ENCODE measurements around the gene HIPK1.
A peak's percentile ranks its signal among the peaks of the same experiment; 100 is the strongest.
"Not testable (repeated sequence)": the region's sequence is repeated elsewhere in the genome, so short reads cannot be mapped to it uniquely, and the experiment has no call there.

Gene HIPK1

DNA sequence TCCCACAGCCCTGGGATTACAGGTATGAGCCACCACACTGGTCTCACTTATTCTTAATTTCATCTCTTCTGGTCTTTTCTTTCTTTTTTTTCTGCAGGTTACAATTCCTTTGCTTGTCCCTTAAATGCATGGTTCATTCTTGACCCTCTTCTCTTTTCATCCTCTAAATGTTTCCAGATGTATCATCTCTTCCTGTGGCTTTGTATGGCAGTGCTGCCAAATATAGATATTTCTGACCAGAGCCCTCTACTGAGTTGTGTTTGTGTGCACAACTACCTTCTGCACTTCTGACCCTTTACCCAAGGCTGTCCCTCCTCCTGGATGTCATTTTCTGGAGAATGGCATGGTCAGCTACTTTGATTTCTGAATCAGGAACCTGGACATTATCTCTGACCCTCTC lies 82.7 kb downstream of the HIPK1 start:
- no peak for DNase-seq (ENCODE audit: low read depth)

DNA sequence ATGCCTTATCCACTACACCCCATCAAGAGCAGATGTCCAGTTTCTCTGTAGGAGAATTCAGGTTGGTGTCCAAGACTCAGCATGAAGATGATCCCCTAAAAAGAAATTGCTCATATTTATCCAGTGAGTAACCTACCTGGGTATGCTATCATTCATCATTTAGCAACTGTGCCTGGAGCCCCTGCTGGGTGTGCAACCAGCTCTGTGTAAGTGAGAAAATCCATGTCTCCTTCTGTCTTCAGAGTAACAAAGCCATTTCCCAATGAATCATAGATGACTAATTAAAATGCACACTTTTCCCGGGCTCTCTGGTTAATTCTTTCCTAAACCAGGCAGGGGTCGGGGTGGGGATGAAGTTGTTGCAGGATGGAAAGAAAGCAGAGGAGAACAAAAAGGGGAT lies 86.0 kb downstream of the HIPK1 start:
- DNase-seq (ENCODE audit: low read depth), result no peak

DNA sequence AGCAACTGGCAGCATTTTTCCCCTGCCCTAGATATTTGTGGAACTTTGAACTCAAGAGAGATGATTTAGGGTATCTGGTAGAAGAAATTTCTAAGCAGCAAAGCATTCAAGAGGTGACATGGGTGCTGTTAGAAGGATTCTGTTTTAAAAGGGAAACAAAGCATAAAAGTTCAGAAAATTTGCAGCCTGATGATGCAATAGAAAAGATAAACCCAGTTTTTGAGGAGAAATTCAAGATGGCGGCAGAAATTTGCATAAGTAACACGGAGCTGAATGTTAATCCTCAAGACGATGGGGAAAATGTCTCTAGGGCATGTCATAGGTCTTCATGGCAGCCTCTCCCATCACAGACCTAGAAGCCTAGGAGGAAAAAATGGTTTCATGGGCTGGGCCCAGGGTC lies 90.6 kb downstream of the HIPK1 start:
- DNase-seq (ENCODE audit: low read depth), result not testable (repeated sequence)

- DNase-seq (ENCODE audit: low read depth), result no peak
Measured at GRCh38 chr1:114021665-114022099, 92.6 kb downstream of the HIPK1 start.

- no peak for DNase-seq (ENCODE audit: low read depth)
Measured at GRCh38 chr1:114022877-114023276, 93.8 kb downstream of the HIPK1 start.

DNA sequence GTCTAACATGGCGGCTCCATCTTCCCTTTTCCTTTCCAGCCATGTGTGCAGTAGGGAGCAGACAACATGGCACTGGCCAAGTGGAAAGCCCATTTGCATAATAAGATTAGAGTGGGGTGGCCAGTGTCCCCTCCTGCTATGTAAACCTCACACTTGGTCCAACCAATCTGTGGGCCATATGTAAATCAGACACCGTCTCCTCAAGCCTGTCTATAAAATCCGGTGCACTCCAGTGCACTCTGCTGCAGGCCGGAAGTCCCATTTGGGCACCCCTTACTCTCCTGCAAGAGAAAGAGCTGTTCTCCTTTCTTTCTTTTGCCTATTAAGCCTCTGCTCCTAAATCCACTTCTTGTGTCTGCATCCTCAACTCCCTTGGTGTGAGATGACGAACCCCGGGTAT lies 94.3 kb downstream of the HIPK1 start:
- DNase-seq (ENCODE audit: low read depth), result no peak

DNA sequence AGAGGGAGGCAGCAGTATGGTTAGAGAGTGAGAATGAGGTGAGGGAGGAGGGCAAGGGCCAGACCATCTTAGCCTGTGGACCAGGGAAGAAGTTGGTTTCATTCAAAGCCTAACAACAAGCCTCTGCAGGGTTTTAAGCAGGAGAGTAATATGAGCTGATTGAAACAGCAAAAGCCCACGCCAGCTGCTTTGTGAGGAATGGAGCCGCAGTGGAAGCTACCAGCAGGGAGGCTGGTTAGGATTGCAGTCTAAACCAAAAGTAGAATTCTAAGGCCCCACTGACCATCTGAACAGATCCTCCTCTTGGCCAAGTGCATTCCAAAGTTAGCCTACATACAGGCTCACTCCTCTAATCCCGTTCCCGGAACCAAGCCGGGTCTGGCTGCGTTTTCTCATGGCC lies 94.9 kb downstream of the HIPK1 start:
- DNase-seq (ENCODE audit: low read depth), result peak; percentile 19

DNA sequence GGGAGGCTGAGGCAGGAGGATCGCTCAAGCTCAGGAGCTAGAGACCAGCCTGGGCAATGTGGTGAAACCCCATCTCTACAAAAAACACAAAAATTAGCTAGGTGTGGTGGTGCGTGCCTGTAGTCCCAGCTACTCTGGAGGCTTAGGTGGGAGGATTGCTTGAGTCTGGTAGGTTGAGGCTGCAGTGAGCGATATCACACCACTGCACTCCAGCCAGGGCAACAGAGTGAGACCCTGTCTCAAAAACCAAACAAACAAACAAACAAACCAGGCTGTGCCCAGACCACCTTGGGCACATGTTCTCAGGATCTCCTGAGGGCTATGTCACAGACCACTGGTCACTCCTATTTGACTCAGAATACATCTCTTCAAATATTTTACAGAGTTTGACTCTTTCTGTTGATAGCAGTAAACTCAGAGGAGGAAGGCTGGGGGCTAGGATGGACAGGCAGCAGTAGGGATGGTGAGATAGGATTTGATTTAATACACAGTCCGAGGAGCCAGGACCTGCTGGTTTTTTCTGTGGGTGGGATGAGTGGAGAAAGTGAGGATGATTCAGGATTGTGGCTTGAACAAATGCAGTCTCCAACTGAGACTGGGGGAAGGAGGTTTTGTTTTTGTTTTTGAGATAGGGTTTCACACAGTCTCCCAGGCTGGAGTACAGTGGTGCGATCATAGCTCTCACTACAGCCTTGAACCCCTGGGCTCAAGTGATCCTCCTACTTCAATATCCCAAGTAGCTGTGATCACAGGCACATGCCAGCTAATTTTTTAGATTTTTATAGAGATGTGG lies 96.7 kb downstream of the HIPK1 start:
- peak; percentile 49 for DNase-seq (ENCODE audit: low read depth)

DNA sequence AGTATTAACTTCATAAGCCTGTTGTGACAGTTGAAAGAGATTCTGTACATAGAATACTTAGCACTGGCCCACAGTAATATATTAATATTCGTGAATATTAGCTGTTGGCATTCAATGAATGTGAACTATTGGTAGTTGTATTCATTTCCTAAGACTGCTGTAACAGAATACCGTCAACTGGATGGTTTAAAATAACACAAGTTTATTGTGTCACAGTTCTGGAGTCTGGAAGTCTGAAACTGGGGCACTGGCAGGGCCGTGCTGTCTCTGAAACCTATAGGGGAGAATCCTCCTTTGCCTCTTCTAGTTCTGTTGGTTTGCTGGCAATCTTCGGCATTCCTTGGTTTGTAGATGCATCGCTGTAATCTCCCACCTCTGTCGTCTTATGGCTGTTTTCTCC lies 97.7 kb downstream of the HIPK1 start:
- no peak for DNase-seq (ENCODE audit: low read depth)
